ENCODE data around the gene PTGIS. TPM values are rescaled to one million over a fixed set of nuclear protein-coding genes. Genes with fewer than 3 reads are reported as not detected.

Gene PTGIS
- total and polyA plus RNA-seq, 4 experiments from 2014 or later = not detected

DNA sequence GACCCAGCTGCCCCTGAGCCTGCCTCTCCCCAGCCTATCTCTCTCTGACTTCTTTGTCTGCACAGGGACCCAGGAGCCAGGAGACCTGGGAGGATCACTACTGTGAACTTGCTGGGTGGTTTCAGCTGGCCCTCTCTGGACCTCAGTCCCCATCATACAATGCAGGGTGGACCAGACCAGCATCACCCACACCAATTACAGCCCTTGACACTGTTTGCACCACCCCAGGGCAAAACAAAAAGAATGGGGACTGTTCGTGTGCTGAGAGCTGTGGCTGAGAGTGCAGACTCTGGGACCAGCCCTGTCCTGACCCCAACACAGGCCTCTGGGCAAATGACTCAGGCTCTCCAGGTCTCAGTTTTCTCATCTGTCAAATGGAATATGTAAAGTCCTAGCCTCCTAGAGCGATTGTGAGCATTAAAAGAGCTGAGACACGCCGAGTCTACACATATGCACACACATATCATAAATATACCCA is 25.4 kb downstream of the PTGIS start:
- DNase-seq = no peak
- Histone ChIP-seq H3K27ac (ENCODE audit: low read depth, low read length) (no peak overlapping the region), H3K4me3 (ENCODE audit: low read length in 2 of 2) (no peak overlapping the region), H3K9me3 (ENCODE audit: control insufficient read depth in 1 of 2, low read length in 2 of 2) (no peaks in the 10 kb centered on the region), H3K27me3 (ENCODE audit: insufficient read depth, low read length) (no peaks in the 10 kb centered on the region), H3K36me3 (ENCODE audit: insufficient read depth, low read length) (no peaks in the 10 kb centered on the region), H3K4me1 (ENCODE audit: insufficient read depth, low read length) (no peaks in the 10 kb centered on the region)
- Mint-ChIP-seq H3K27ac (peak overlapping the region in 1 of 7 donors; percentile 62), H3K4me3 (no peak overlapping the region), H3K4me1 (peaks cover 0 to 5% (median 1%) of the 10 kb centered on the region in 4 donors), H3K9me3 (peaks cover 0 to 18% (median 6%) of the 10 kb centered on the region in 8 donors), H3K36me3 (peaks cover 1 to 5% of the 10 kb centered on the region in 2 donors), H3K27me3 (peaks cover 2 to 5% of the 10 kb centered on the region in 2 donors)
- CTCF ChIA-PET (ENCODE audit: partially characterized antibody) = interaction anchor here (0.6 to 9.6 kb wide), 6 partner anchors 68 to 388 kb away, joined by 3 to 86 read pairs (median 8); no protein-coding TSS in a partner anchor
- intact Hi-C loops (cut with micrococcal nuclease) = no loop called here
- POLR2A ChIA-PET (ENCODE audit: partially characterized antibody) = no interaction called here

DNA sequence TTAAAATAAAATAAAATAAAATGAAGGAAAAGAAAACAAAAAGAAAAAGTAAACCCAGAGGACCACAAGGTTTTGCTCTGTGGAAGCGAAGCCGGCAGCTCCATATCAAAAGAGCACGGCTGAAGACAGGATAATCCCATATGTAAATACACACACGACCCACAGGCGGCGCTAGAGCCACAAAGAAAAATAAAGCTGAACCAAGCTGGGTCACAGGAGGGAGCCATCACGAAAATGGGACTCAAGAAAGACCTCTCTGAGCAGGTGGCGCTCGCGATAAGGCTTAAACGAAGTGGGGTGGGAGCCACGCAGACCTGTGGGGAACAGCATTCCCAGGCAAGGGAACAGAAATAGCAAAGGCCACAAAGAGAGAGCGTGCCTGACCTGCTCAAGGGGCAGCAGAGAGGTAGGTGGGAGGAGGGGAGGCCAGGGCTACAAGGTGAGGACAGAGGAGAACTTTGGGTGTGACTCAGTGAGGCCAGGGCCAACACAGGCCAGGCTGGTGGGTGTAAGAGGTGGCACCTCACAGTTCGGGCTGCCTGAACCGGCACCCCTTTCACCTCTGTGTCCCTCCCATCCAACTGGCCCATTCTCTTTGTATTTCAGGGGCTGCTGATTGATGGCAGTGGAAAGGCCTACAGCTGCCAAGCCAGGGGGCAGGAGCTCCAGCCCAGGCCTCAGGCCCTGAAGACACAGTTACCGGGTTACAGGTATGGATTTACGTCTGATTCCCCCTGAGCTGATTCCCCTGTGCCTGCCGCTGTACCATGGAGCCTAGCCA is 26.0 kb downstream of the PTGIS start:
- Histone ChIP-seq H3K27ac (ENCODE audit: low read depth, low read length) (no peak overlapping the region), H3K36me3 (ENCODE audit: insufficient read depth, low read length) (no peaks in the 10 kb centered on the region), H3K27me3 (ENCODE audit: insufficient read depth, low read length) (no peaks in the 10 kb centered on the region), H3K4me1 (ENCODE audit: insufficient read depth, low read length) (no peaks in the 10 kb centered on the region), H3K9me3 (ENCODE audit: control insufficient read depth in 1 of 2, low read length in 2 of 2) (no peaks in the 10 kb centered on the region), H3K4me3 (ENCODE audit: low read length in 2 of 2) (no peak overlapping the region)
- H3K36me3 Mint-ChIP-seq = peaks cover 0 to 5% of the 10 kb centered on the region in 2 donors
- intact Hi-C loops (cut with micrococcal nuclease) = loop anchor here (1.0 kb wide), 1 partner anchor 67 kb away; no protein-coding TSS in a partner anchor
- ChIA-PET POLR2A (ENCODE audit: partially characterized antibody) (interaction anchor here (1.0 kb wide), 1 partner anchor 67 kb away, joined by 3 read pairs; no protein-coding TSS in a partner anchor), CTCF (ENCODE audit: partially characterized antibody) (interaction anchor here (0.5 to 9.6 kb wide), 17 partner anchors 9 to 633 kb away, joined by 3 to 86 read pairs (median 3); partner anchors contain the start of gene B4GALT5)
- peaks cover 0 to 5% (median 1%) of the 10 kb centered on the region in 4 donors for H3K4me1 Mint-ChIP-seq
- peaks cover 2 to 4% of the 10 kb centered on the region in 2 donors for H3K27me3 Mint-ChIP-seq
- H3K4me3 Mint-ChIP-seq = no peak overlapping the region
- H3K27ac Mint-ChIP-seq = peak overlapping the region in 1 of 7 donors; percentile 62
- peak; percentile 46 to 53 (median 52) for DNase-seq
- peaks cover 0 to 18% (median 6%) of the 10 kb centered on the region in 8 donors for H3K9me3 Mint-ChIP-seq

DNA sequence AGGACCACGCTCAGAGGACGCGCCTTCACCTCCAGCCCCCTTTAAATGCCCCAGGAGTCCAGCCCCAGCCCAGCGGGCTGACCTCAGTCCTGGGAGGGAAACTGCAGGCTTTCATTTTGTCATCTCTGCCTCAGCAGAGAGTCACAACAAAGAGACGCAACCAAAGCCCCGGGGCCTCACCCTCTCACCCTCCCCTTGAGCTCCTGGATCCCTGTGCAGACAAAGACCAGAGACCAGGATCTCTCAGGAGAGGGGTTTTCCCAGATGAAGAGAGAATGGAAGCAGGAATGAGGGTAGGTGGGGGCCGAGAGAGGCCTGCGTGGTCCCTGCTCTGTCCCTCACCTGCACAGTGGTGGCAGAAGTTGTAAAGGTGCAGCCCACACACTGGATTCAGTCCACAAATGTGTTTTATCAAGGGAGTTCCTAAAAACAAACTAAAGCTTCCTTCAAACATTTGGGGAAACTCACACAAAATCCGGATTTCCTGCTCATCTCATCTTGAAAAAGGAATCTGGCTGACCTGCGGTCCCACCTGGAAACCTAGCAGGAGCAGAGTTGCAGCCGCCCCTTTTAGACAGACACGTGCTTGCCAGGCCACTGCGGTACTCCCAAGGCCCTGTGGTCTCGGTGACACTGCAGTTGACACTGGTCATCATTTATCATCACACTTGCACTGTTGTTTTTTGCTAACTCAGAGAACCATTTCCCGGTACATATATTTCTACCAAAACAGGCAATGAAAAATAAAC is 27.1 kb downstream of the PTGIS start:
- no peaks in the 10 kb centered on the region for H3K36me3 ChIP-seq (ENCODE audit: insufficient read depth, low read length)
- H3K4me1 ChIP-seq (ENCODE audit: insufficient read depth, low read length) = no peaks in the 10 kb centered on the region
- H3K27me3 ChIP-seq (ENCODE audit: insufficient read depth, low read length) = no peaks in the 10 kb centered on the region
- H3K36me3 Mint-ChIP-seq = peaks cover 0 to 5% of the 10 kb centered on the region in 2 donors
- no peak overlapping the region for H3K4me3 ChIP-seq (ENCODE audit: low read length in 2 of 2)
- intact Hi-C loops (cut with micrococcal nuclease) = loop anchor here (1.0 kb wide), 1 partner anchor 68 kb away; no protein-coding TSS in a partner anchor
- no peaks in the 10 kb centered on the region for H3K9me3 ChIP-seq (ENCODE audit: control insufficient read depth in 1 of 2, low read length in 2 of 2)
- POLR2A ChIA-PET (ENCODE audit: partially characterized antibody) = no interaction called here
- H3K27me3 Mint-ChIP-seq = peaks cover 2 to 4% of the 10 kb centered on the region in 2 donors
- H3K9me3 Mint-ChIP-seq = peaks cover 0 to 16% (median 6%) of the 10 kb centered on the region in 8 donors
- CTCF ChIA-PET (ENCODE audit: partially characterized antibody) = interaction anchor here (0.5 to 9.6 kb wide), 14 partner anchors 8 to 632 kb away, joined by 3 to 86 read pairs (median 3); partner anchors contain the start of gene B4GALT5
- DNase-seq = no peak
- no peak overlapping the region for H3K4me3 Mint-ChIP-seq
- no peak overlapping the region for H3K27ac ChIP-seq (ENCODE audit: low read depth, low read length)
- H3K27ac Mint-ChIP-seq = no peak overlapping the region
- H3K4me1 Mint-ChIP-seq = peaks cover 0 to 5% (median 1%) of the 10 kb centered on the region in 4 donors

DNA sequence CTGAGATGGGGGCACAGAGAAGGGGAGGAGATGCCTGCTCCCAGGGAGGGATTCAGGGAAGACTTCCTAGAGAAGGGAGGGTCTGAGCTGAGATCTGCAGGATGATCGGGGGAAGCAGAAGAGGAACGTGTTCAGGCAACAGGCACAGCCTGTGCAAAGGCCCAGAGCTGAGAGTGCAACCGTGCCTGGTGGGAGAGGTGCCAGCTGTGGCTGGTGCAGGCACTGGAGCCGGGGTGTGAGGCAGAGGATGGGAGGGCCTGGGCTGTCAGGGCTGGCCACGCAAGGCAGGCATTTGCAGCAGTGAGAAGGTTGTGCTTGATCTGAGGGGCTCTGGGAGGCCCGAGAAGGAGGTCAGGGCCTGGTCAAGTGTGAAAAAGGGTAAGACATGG is 27.7 kb downstream of the PTGIS start:
- Histone ChIP-seq H3K27me3 (ENCODE audit: insufficient read depth, low read length) (no peaks in the 10 kb centered on the region), H3K4me3 (ENCODE audit: low read length in 2 of 2) (no peak overlapping the region), H3K4me1 (ENCODE audit: insufficient read depth, low read length) (no peaks in the 10 kb centered on the region), H3K9me3 (ENCODE audit: control insufficient read depth in 1 of 2, low read length in 2 of 2) (no peaks in the 10 kb centered on the region), H3K36me3 (ENCODE audit: insufficient read depth, low read length) (no peaks in the 10 kb centered on the region), H3K27ac (ENCODE audit: low read depth, low read length) (no peak overlapping the region)
- Mint-ChIP-seq H3K9me3 (peaks cover 0 to 10% (median 2%) of the 10 kb centered on the region in 8 donors), H3K27ac (no peak overlapping the region), H3K36me3 (peaks cover 0 to 2% of the 10 kb centered on the region in 2 donors), H3K27me3 (peaks cover 2 to 4% of the 10 kb centered on the region in 2 donors), H3K4me3 (no peak overlapping the region), H3K4me1 (peaks cover 0 to 7% (median 2%) of the 10 kb centered on the region in 4 donors)
- intact Hi-C loops (cut with micrococcal nuclease) = no loop called here
- DNase-seq = no peak
- CTCF ChIA-PET (ENCODE audit: partially characterized antibody) = interaction anchor here (2.1 to 9.6 kb wide), 3 partner anchors 64 to 76 kb away, joined by 4 to 86 read pairs (median 7); no protein-coding TSS in a partner anchor
- POLR2A ChIA-PET (ENCODE audit: partially characterized antibody) = no interaction called here

DNA sequence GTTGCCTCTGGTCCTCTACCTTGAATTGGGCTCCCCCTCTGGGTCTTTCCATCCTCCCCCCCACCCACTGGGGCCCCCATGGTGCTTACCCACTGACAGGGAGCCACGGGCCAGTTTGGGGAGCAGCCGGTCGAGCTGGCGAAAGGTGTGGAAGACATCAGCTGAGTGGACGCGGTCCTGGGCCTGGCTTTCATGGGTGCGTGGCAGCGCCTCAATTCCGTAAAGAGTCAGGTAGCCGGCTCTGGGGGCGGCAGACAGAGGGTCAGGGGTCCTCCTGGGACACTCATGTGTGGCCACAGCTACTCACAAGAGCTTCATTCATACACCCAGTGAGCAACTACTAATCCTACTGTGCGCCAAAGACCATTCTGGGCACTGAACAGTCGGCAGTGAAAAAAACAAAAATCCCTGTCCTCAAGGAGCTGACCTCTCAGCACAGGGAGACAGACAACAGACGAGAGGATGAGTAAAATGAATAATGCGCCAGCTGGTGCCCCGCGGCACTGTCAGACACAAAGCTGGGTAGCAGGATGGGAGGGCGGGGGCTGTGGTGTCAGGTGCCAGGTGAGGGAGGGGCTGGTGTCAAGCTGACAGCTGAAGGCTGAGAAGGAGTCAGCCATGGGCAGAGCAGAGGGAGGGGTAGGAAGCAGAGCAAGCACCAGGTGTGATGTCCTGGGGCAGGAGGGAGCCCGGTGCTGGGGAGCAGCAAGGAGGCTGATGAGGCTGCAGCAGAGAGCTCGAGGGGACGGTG is 28.3 kb downstream of the PTGIS start:
- Mint-ChIP-seq H3K4me1 (peaks cover 2 to 12% (median 5%) of the 10 kb centered on the region in 4 donors), H3K27ac (no peak overlapping the region), H3K9me3 (peaks cover 0 to 6% (median 2%) of the 10 kb centered on the region in 8 donors), H3K36me3 (no peaks in the 10 kb centered on the region), H3K4me3 (no peak overlapping the region), H3K27me3 (peaks cover 2 to 4% of the 10 kb centered on the region in 2 donors)
- Histone ChIP-seq H3K9me3 (ENCODE audit: control insufficient read depth in 1 of 2, low read length in 2 of 2) (no peaks in the 10 kb centered on the region), H3K27me3 (ENCODE audit: insufficient read depth, low read length) (no peaks in the 10 kb centered on the region), H3K4me3 (ENCODE audit: low read length in 2 of 2) (no peak overlapping the region), H3K36me3 (ENCODE audit: insufficient read depth, low read length) (no peaks in the 10 kb centered on the region), H3K4me1 (ENCODE audit: insufficient read depth, low read length) (peaks cover 5% of the 10 kb centered on the region), H3K27ac (ENCODE audit: low read depth, low read length) (no peak overlapping the region)
- ChIA-PET CTCF (ENCODE audit: partially characterized antibody) (interaction anchor here (9.6 kb wide), 1 partner anchor 71 kb away, joined by 86 read pairs; no protein-coding TSS in a partner anchor), POLR2A (ENCODE audit: partially characterized antibody) (no interaction called here)
- intact Hi-C loops (cut with micrococcal nuclease) = no loop called here
- no peak for DNase-seq

DNA sequence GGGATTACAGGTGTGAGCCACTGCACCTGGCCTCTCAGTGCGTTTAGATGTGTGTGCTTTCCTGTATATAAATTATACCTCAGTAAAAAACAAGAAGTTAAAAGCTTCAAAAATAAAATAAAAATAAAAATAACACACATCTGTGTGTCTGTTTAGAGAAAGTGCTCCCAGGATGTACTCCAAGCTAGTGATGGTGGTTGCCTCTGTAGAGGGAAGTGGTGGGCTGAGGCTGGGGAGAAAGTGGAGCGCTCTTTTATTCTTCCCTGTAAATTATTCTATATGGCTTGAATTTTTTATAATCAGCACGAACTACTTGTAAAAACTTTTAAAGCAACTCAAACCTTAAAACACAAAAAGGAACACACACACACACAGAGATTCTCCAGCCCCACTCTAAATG is 29.0 kb downstream of the PTGIS start:
- Histone ChIP-seq H3K27ac (ENCODE audit: low read depth, low read length) (no peak overlapping the region), H3K4me3 (ENCODE audit: low read length in 2 of 2) (no peak overlapping the region), H3K4me1 (ENCODE audit: insufficient read depth, low read length) (peaks cover 11% of the 10 kb centered on the region), H3K36me3 (ENCODE audit: insufficient read depth, low read length) (no peaks in the 10 kb centered on the region), H3K9me3 (ENCODE audit: control insufficient read depth in 1 of 2, low read length in 2 of 2) (no peaks in the 10 kb centered on the region), H3K27me3 (ENCODE audit: insufficient read depth, low read length) (no peaks in the 10 kb centered on the region)
- peaks cover 6 to 19% (median 11%) of the 10 kb centered on the region in 4 donors for H3K4me1 Mint-ChIP-seq
- peaks cover 0 to 2% (median 0%) of the 10 kb centered on the region in 8 donors for H3K9me3 Mint-ChIP-seq
- H3K4me3 Mint-ChIP-seq = no peak overlapping the region
- ChIA-PET CTCF (ENCODE audit: partially characterized antibody) (interaction anchor here (1.4 to 9.6 kb wide), 2 partner anchors 55 to 72 kb away, joined by 3 to 86 read pairs; no protein-coding TSS in a partner anchor), POLR2A (ENCODE audit: partially characterized antibody) (no interaction called here)
- intact Hi-C loops (cut with micrococcal nuclease) = no loop called here
- H3K36me3 Mint-ChIP-seq = no peaks in the 10 kb centered on the region
- H3K27ac Mint-ChIP-seq = no peak overlapping the region
- H3K27me3 Mint-ChIP-seq = peaks cover 2 to 8% of the 10 kb centered on the region in 2 donors
- no peak for DNase-seq

All from CD4-positive, alpha-beta memory T cell (primary cell).